GM18517 (cell line): ENCODE measurements around the gene GAS6.

Experiments
- ATAC-seq: cut with Tn5 transposase; IDR thresholded peaks from one replicate; pipeline ENCODE4 v1.9.1; 2021; ENCODE audit warnings: mild to moderate bottlenecking, moderate library complexity; ENCODE audit not compliant: unreplicated experiment

GAS6 gene

GRCh38 chr13:113822956-113823744, 40.7 kb downstream of the GAS6 start:
- no peak for ATAC-seq

GRCh38 chr13:113822266-113822665, 41.6 kb downstream of the GAS6 start:
- no peak for ATAC-seq

- ATAC-seq = no peak
Measured at GRCh38 chr13:113821847-113822246, 42.0 kb downstream of the GAS6 start.

GRCh38 chr13:113820813-113821651, 42.8 kb downstream of the GAS6 start:
- ATAC-seq = no peak

- no peak for ATAC-seq
Measured at GRCh38 chr13:113819731-113820715, 43.9 kb downstream of the GAS6 start.

GRCh38 chr13:113819341-113819730, 44.5 kb downstream of the GAS6 start:
- no peak for ATAC-seq

- ATAC-seq = no peak
Measured at GRCh38 chr13:113818700-113819295, 45.1 kb downstream of the GAS6 start.

GRCh38 chr13:113817860-113818691, 45.8 kb downstream of the GAS6 start:
- no peak for ATAC-seq

- ATAC-seq = no peak
Measured at GRCh38 chr13:113816946-113817859, 46.7 kb downstream of the GAS6 start.

GRCh38 chr13:113816254-113816929, 47.5 kb downstream of the GAS6 start:
- ATAC-seq = no peak

GRCh38 chr13:113815151-113816058, 48.5 kb downstream of the GAS6 start:
- ATAC-seq = no peak

- no peak for ATAC-seq
Measured at GRCh38 chr13:113814435-113814821, 49.4 kb downstream of the GAS6 start.

- ATAC-seq = no peak
Measured at GRCh38 chr13:113813749-113814434, 50.0 kb downstream of the GAS6 start.

GRCh38 chr13:113813070-113813748, 50.7 kb downstream of the GAS6 start:
- no peak for ATAC-seq

GRCh38 chr13:113812178-113813040, 51.5 kb downstream of the GAS6 start:
- ATAC-seq = no peak
